ENCODE measurements around the gene CALHM3.
"Not testable (repeated sequence)": the region's sequence is repeated elsewhere in the genome, so short reads cannot be mapped to it uniquely, and the experiment has no call there.

The CALHM3 gene, protein sequence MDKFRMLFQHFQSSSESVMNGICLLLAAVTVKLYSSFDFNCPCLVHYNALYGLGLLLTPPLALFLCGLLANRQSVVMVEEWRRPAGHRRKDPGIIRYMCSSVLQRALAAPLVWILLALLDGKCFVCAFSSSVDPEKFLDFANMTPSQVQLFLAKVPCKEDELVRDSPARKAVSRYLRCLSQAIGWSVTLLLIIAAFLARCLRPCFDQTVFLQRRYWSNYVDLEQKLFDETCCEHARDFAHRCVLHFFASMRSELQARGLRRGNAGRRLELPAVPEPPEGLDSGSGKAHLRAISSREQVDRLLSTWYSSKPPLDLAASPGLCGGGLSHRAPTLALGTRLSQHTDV

DNA sequence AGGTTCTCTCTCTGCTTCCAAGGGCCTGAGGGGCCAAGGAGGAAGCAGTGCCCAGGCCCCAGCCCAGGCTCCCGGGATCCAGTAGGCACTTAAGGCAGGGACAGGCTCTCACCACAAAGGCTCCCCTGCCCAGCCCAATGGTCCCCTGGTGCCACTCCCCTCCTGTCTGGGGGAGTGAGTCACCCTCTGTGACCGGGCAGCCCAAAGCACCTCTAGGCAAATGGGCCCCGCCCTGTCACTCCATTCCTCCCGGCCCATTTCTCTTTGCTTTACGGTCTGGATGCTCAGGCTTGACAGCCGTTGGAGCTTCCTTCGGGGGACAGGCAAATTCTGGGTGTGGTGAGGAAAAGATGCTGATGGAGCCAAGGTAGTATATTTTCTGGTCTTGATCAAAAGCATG, at the start of gene CALHM3:
TSS of gene CALHM3 (minus strand) at position 106 of the 400 bp plus-strand sequence. CDS start 208 bp downstream, outside the sequence.
- DNase-seq (ENCODE audit: low read depth in 2 of 2), result no peak

DNA sequence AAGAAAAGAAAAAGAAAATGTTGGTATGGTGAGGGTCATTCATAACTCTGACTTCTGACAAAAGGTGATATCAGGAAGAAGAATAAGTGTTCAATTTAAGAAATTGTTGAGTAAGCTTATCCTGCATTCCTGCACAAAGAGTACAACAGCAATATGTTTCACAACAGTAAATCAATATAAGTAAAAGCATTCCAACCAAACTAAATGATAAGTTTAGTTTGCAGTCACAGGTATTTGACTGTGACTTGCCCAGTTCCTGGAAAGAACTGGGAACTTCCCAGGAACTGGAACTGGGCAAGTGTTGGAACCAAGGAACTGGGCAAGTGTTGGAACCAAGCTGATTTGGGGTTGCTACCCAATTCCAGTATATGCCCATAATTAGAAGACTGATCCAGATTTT, 49.5 kb upstream of the CALHM3 start:
- DNase-seq (ENCODE audit: low read depth in 2 of 2), result no peak

DNA sequence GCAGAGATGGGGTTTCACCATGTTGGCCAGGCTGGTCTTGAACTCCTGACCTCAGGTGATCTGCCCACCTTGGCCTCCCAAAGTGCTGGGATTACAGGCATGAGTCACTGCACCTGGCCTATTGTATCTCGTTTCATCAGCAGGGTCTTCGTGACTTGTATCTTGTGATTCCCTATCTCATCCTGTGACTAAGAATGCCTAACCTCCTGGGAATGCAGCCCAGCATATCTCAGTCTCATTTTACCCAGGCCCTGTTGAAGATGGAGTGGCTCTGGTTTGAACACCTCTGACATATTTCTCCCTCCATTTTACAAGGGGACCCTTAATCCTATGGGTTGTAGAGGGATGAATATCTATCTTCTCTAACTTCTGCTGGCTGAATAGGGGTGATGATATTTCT, 48.4 kb upstream of the CALHM3 start:
- not testable (repeated sequence) for DNase-seq (ENCODE audit: low read depth in 2 of 2)

DNA sequence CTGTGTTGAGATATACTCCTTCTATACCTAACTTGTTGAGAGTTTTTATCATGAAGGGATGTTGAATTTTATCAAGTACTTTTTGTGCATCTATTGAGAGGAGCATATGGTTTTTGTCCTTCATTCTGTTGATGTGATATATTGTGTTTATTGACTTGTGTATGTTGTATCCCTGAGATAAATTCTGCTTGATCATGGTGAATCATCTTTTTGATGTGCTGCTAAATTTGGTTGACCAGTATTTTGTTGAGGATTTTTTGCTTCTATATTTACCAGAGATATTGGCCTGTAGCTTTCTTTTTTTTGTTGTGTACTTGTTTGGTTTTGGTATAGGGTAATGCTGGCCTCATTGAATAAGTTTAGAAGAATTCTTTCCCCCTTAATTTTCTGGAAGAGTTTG, 46.9 kb upstream of the CALHM3 start:
- no peak for DNase-seq (ENCODE audit: low read depth in 2 of 2)

DNA sequence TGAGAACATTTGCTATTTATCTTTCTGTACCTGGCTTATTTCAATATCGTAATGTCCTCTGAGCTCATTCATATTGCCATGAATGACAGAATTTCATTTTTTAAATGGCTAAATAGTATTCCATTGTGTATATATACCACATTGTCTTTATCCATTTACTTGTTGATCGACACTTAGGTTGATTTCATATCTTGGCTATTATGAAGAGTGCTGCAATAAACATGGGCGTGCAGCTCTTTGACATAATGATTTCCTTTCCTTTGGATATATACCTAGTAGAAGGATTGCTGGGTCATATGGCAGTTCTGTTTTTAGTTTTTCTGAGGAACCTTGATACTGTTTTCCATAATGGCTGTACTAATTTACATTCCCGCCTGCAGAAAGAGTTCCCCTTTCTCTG, 44.6 kb upstream of the CALHM3 start:
- no peak for DNase-seq (ENCODE audit: low read depth in 2 of 2)

DNA sequence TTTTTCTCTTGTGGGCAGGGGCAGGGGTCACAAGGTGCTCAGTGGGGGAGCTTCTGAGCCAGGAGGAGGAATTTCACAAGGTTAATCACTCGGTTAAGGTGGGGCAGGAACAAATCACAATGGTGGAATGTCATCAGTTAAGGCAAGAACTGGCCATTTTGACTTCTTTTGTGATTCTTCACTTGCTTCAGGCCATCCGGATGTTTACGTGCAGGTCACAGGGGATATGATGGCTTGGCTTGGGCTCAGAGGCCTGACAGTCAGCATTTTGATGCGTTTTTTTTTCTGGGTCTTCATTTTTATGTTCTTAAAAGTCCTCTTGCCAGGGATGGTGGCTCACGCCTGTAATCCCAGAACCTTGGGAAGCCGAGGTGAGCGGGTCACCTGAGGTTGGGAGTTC, 43.0 kb upstream of the CALHM3 start:
- not testable (repeated sequence) for DNase-seq (ENCODE audit: low read depth in 2 of 2)

DNA sequence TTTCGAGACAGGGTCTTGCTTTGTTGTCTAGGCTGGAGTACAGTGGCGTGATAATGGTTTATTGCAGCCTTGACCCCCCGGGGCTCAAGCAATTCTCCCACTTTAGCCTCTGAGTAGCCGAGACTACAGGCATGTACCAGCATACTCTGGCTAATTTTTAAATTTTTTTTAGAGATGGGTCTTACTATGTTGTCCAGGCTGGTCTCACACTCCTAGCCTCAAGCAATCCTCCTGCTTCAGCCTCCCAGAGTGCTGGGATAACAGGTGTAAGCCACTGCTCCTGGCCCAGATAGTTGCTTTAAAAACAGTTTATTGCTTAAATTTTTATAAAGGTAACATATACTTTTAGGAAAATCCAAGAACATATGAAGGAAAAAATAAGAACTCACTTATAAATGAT, 40.8 kb upstream of the CALHM3 start:
- no peak for DNase-seq (ENCODE audit: low read depth in 2 of 2)

DNA sequence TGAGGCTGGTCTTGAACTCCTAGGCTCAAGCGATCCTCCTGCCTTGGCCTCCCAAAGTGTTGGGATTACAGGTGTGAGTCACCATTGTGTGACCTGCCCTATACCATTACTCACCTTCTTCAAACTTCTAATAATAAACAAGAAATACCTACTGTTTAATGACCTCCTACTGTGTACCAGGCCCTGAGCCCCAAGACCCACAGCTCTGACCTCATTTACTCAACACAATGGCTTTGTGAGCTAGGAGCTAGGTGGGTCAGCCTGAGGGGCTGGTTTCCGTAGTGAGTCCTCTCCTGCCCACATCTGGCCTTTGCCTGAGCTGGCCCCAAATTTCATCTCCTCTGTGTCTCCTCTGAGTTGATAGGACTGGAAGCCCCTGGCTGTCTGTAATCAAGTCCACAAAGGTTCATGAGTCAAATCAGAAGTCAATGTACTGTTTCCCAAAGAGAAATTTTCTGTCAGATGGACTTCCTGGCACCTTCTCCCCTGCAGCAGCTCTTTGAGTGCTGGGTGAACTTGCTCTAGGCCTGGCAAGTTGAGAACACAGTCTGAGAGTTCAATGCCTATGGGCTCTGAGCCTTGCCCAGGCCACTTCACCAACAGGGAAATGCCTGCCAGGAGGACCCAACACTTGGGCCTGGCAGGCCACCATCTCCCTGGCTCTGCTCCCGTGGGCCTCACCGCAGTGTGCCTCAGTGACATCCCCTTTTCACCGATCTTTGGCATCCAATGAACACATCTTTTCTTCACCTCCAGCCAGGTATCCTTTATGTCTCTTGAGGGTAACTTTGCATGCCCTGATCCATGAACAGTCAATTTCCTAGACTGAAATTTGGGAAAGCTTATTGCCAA, 38.4 kb upstream of the CALHM3 start:
- DNase-seq (ENCODE audit: low read depth in 2 of 2), result no peak

DNA sequence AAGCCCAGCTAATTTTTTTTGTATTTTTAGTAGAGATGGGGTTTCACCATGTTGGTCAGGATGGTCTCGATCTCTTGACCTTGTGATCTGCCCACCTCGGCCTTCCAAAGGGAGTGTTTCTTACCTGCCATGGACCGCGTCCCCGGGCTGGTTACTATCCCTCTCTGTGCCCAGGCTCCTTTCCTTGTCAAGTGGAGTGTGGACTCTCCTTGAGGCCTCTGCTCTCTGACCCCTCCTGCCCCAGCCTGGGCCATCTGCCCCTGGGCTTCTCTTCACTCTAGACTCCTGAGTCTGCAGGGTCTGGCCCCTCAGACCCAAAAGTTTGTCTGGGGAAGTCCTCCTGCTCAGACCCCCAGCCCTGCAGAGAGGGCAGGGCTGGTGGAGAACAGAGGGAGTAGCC, 35.2 kb upstream of the CALHM3 start:
- no peak for DNase-seq (ENCODE audit: low read depth in 2 of 2)

DNA sequence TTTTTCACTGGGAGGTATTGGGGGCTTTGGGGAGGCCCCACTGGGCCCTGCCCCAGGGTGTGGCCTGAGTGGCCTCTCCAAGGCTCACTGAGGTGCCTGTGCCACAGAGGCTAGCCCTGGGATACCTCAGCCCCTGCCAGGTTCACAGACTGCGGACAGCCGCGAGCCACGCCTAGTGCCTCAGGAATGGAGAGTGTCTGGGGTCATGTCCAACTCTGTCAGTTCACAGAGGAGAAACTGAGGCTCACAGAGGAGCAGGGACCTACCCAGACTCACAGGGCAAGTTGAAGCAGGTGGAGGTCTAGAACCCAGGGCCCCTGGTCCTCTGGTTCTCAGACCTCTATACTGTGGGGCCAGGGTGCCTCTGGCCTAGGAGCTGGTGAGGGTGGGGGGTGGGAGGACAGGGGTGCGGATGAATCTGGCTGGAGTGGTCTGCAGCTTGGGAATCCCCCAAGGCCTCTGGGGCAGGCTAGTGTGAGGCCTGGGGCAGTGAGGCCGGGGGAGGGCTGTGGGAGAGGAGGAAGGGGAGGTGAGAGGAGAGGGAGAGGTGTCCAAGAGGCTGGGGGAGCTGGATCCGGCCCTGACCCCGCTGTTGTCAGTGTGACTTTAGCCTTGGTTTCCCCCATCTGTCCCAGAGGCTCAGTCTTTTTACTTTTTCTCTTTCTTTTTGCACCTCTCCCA, 34.5 kb upstream of the CALHM3 start:
- no peak for DNase-seq (ENCODE audit: low read depth in 2 of 2)

DNA sequence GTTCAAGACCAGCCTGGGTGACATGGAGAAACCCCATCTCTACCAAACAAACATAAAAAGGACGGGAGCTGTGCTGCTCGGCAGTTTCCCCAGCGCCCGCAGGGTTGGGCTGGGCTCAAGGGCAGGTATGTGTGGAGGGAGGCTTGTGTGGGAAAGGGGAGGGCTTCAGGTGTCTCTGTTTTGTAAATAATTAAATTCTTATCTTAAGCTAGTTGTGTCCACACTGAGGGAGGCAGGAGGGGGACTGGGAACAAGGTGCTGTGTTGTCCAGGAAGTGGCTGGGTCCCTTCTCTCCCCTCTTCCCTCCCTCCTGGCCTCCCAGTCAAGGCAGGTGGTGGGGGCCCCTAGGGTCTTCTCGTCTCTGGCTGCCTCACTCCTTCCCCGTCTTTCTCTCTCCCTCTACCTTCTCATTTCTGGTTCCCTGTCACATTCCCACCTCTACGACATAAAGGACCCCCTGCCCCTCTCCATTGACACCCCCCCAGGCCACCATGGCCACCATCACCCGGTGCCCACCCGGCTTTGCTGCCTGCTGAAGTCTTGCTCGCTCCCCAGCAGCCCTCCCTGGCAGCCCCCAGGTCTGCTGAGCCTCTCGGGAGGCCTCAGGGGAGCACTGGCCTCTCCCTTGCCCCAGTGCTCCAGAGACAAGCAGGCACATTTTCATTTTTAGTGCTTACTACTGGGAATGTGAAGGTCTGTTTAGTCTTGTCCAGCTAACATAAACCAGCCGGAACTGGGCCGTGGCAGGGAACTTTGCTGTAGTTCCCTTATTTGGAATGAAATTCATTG, 33.7 kb upstream of the CALHM3 start:
- DNase-seq (ENCODE audit: low read depth in 2 of 2), result no peak

DNA sequence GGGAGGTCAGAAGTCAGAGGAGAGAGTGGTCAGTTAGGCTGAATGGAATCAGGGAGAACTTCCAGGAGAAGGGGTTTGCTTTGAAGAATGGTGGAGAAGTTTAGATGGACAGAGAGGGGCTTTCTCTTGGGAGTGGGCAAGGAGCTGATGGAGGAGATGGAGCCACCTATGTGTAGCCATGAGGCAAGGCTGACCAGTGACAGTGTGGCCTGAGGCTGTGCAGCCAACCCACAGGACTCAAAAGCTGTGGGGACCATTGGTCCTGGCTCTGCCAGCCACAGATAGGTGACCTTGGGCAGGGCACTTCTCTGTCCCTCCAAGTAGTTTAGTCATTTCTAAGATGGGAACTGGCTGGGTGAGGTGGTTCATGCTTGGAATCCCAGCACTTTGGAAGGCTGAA, 33.1 kb upstream of the CALHM3 start:
- no peak for DNase-seq (ENCODE audit: low read depth in 2 of 2)

DNA sequence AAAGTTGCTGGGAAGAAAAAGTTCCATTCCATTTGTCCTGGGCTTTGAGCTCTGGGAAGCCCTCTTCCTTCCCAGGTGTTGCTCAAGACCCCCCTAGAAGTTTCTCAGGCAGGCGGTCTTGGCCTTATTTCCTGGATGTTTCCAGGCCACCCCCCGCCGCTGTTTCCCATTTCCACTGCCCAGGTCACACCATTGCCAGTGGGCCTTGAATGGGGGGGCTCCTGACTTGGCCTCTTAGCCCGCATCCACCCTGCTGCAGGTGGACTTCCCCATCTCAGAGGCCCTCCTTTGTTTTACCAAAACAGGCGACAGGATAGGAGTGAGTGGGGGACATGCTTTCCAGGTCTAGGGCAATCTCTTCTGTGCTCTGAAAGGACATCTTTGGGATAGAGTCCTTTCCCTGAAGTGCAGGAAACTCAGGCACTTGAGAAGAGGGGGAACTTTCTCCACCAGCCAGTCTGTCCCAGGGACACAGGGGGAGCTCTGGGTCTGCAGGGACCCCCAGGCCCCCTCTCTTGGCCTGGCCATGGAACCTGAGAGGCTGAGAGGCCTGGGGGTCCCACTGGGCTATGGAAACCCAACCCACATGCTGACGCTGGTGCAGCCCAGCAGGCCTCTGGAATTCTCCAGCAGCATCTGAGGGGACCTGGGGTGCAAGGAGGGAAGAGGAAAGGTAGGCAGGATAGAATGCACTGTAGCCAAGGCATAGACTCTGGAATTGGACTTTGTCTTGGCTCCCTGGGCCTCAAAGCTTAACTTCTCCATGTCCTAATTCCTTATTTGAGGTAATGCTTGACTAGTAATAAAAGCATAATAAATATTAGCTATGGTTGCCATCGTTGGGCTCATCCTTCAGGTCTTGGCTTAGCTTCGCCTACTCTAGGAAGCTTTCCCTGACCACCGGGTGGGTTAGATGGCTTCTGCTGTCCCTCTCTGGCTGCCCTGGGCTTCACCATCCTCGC, 32.0 kb upstream of the CALHM3 start:
- DNase-seq (ENCODE audit: low read depth in 2 of 2), result no peak

DNA sequence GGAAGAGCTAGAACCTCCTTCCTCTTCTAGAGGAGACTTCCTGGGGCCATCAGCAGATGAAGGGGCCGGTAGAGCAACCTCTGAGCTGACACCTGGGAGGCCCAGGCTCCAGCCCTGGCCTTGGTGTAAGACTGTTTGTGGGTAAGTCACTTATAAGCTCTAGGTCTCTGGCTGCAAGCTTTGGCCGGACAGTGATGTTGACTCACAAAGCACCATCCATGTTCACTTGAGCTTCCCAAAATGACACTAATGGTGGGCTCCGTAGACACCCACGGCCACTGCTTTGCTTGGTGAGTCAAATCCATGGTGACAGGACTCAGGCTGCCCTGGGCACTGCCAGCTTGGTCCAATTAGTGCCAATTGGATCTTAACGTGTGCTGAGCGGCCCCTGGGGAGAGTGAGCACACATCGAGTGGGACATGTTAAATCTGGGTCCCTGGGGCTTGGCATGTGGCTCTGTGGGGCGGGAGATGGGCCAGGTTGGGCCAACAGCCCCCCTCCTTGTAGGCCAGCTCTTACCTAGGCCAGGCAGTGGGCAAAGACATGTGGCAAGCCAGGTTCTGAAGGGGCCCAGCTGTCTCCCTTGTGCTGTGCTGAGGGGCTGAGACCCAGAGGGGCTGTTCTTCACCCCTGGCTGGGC, 31.1 kb upstream of the CALHM3 start:
- no peak for DNase-seq (ENCODE audit: low read depth in 2 of 2)

DNA sequence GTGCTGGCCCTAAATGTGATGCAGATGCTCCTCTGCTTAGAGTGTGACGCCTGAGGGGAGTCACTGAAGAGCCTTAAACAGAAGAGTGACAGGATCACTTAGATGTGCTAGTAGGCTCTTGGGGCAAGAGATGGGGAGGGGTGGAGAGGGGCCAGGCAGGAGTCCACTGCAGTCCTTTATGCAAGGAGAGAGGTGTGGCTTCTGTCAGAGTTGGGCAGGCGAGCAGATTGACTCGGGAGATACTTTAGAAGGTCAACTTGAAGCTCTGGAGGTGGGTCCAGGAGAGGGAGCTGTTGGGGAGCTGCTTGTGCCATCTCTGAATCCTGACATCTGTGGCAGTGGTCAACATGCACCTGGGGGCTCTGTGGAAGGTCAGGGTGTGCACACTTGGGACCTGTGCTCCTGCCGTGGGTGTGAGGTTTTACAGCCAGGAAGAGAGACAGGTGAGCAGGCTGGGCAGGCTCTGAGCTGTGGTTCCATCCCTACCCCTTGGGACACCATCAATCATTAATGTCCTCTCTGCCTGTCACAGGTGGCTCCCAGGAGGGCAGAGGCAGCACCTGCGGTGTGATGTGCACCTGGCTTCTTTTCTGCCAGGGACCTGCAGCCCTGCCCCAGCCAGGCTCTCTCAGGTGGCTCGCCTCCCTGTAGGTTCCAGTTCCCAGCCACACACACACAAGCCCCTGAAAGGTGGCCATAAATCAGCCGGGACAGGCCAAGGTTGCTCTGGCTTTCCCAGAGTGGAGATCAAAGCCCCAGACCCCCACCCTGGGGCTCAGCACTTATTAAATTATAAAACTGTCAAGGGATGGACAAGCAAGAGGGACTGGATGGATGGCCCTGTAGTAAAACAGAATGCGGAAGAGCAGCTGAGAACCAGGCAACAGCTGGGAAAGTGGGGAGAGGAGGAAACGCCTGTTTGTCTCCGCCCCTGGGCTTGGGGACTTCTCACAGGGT, 28.5 kb upstream of the CALHM3 start:
- no peak for DNase-seq (ENCODE audit: low read depth in 2 of 2)

DNA sequence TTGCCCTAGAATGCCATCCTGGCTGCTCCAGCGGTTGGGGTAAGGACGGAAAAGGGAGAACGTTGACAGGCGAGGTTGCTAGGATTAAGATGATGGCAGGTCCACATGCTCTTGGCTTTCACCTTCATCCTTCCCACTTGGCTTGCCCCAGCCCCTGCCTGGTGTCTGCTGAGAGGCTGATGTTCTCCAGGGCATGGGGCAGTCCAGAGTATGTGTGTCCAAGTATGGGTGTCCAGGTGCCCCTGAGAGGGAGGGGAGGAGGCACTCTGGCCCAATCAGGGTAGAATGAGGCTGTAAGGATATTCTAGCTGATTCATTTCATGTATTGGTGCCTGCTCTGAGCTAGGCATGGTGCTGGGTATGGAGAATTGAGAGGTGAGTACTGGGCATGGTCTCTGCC, 27.0 kb upstream of the CALHM3 start:
- DNase-seq (ENCODE audit: low read depth in 2 of 2), result no peak

DNA sequence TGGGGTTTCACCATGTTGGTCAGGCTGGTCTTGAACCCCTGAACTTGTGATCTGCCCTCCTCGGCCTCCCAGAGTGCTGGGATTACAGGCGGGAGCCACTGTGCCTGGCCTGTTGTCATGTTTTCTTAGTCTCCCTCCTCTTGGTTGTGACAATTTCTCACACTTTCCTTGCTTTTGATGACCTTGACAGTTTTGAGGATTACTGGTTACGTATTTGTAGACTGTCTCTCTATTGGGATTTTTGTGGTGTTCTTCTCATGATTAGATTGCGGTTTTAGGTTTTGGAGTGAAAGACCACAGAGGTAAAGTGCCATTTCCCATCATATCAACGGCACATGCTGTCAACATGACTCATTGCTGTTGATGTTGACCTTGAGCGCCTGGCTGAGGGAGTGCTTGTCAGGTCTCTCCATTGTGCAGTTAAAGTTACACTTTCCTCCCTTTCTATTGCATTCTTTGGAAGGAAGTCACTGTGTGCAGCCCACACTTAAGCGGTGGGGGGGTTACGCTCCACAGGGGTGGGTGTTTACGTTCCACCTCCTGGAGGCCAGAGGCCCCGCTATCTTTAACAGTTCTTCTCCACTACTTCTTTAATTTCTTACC, 25.2 kb upstream of the CALHM3 start:
- DNase-seq (ENCODE audit: low read depth in 2 of 2), result peak in 1 of 2 donors; percentile 18

DNA sequence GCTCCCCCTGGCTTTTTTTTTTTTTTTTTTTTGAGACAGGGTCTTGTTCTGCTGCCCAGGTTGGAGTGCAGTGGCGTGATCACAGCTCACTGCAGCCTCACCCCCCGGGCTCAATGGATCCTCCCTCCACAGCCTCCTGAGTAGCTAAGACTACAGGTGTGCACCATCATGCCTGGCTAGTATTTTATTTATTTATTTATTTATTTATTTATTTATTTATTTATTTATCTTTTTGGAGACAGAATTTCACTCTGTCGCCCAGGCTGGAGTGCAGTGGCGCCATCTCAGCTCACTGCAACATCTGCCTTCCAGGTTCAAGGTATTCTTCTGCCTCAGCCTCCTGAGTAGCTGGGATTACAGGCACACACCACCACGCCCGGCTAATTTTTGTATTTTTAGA, 24.7 kb upstream of the CALHM3 start:
- DNase-seq (ENCODE audit: low read depth in 2 of 2), result not testable (repeated sequence)
